Uterus (tissue), 4 donors: ENCODE data around the gene PTBP2. TPM values are rescaled to one million over a fixed set of nuclear protein-coding genes. Genes with fewer than 3 reads are reported as not detected.

Experiments
- DNase-seq, 2 donors: peaks; one replicate each; pipeline ENCODE4 v3.0.0-alpha.2; 2019 to 2020
- H3K27ac ChIP-seq, 2 donors: fragments of 200-600 bp; sonication (generic); 1 replicate in 1 of 2; 2 replicates in 1 of 2; pipeline ENCODE4 v1.5.1; 2016 to 2018
- H3K27me3 ChIP-seq, 2 donors: fragments of 200-600 bp; sonication (generic); one replicate each; pipeline ENCODE4 v1.5.1; 2018 to 2019; ENCODE audit warnings: control low read depth in 1 of 2
- H3K36me3 ChIP-seq, 2 donors: fragments of 200-600 bp; sonication (generic); one replicate each; pipeline ENCODE4 v1.5.1; 2019; ENCODE audit warnings: control low read depth in 1 of 2
- H3K4me1 ChIP-seq, 2 donors: fragments of 200-600 bp; sonication (generic); one replicate each; pipeline ENCODE4 v1.5.1; 2018 to 2019; ENCODE audit warnings: control low read depth in 1 of 2
- H3K4me3 ChIP-seq, 2 donors: fragments of 200-600 bp; sonication (generic); 1 replicate in 1 of 2; 2 replicates in 1 of 2; pipeline ENCODE4 v1.5.1; 2018 to 2019; ENCODE audit warnings: mild to moderate bottlenecking in 1 of 2
- H3K9me3 ChIP-seq, 2 donors: fragments of 200-600 bp; sonication (generic); one replicate each; pipeline ENCODE4 v1.5.1; 2019; ENCODE audit warnings: control low read depth in 1 of 2
- CTCF ChIP-seq, 4 experiments: fragments of 200-600 bp in 2 of 4; fragments of 450-650 bp in 2 of 4; sonication (generic) in 2 of 4; IDR thresholded peaks; one replicate each; pipeline ENCODE4 v1.5.1; 2016 to 2019; ENCODE audit warnings: antibody characterized with exemption in 4 of 4, mild to moderate bottlenecking in 2 of 4, moderate library complexity in 1 of 4
- POLR2A ChIP-seq, 2 donors: fragments of 450-650 bp; IDR thresholded peaks; one replicate each; pipeline ENCODE4 v1.6.1; 2016; ENCODE audit warnings: antibody characterized with exemption in 2 of 2, mild to moderate bottlenecking in 1 of 2, moderate library complexity in 1 of 2
- intact Hi-C: fragments of 100-400 bp; cut with DNase I; formaldehyde crosslinking; loops from one replicate; pipeline ENCODE4 v1.15.1; 2023; ENCODE audit warnings: low total_unique reads
- total RNA-seq, 4 donors: library from RNA; depleted of rRNA in 3 of 4; stranded (reverse); fragments of >200 nt in 3 of 4; gene quantifications; one replicate each; pipeline versions ENCODE4 v1.1.0 to v1.2.4, GENCODE V29; 2014 to 2023
- donor health status: DM: yes; HTN: yes; CAD: no.

Gene PTBP2
- 100 to 1,000 TPM in 1 of 4 donors, 10 to 100 TPM in 3; 32.3 to 189 (median 57.5) TPM for total RNA-seq

- intact Hi-C loops: no loop called here
- no peaks in the 10 kb centered on the region for H3K27me3 ChIP-seq
- H3K4me3 ChIP-seq: peak within 1 kb of the TSS; percentile 79 to 88
- H3K9me3 ChIP-seq: no peaks in the 10 kb centered on the region
- DNase-seq: peak; percentile 75 to 81
- peak in 2 of 4 experiments; percentile 5 to 18 for TF ChIP-seq CTCF (IDR thresholded peaks at IDR 0.05)
- TF ChIP-seq POLR2A (IDR thresholded peaks at IDR 0.05): peak in 1 of 2 donors; percentile 61
- H3K4me1 ChIP-seq: no peaks in the 10 kb centered on the region
- H3K36me3 ChIP-seq: no peaks in the 10 kb centered on the region
- H3K27ac ChIP-seq: peak within 1 kb of the TSS; percentile 97 to 99
Measured at GRCh38 chr1:96721416-96722160, at the start of gene PTBP2. Gene PTBP2 (plus strand): TSS chr1:96721784. CDS start chr1:96721865, 81 bp downstream.

- H3K27me3 ChIP-seq: no peaks in the 10 kb centered on the region
- DNase-seq: no peak
- intact Hi-C loops: no loop called here
- no peaks in the 10 kb centered on the region for H3K4me1 ChIP-seq
- H3K27ac ChIP-seq: no peak overlapping the region
- no peaks in the 10 kb centered on the region for H3K9me3 ChIP-seq
- no peak for TF ChIP-seq CTCF (IDR thresholded peaks at IDR 0.05)
- no peak for TF ChIP-seq POLR2A (IDR thresholded peaks at IDR 0.05)
- H3K36me3 ChIP-seq: no peaks in the 10 kb centered on the region
- no peak overlapping the region for H3K4me3 ChIP-seq
Measured at GRCh38 chr1:96674915-96675314, 46.7 kb upstream of the PTBP2 start.

- H3K27me3 ChIP-seq: no peaks in the 10 kb centered on the region
- TF ChIP-seq POLR2A (IDR thresholded peaks at IDR 0.05) (no peak), CTCF (IDR thresholded peaks at IDR 0.05) (no peak)
- intact Hi-C loops: no loop called here
Measured at GRCh38 chr1:96682056-96682455, 39.5 kb upstream of the PTBP2 start.

GRCh38 chr1:96683931-96684330, 37.7 kb upstream of the PTBP2 start:
- H3K27ac ChIP-seq: no peak overlapping the region
- H3K9me3 ChIP-seq: no peaks in the 10 kb centered on the region
- H3K36me3 ChIP-seq: no peaks in the 10 kb centered on the region
- H3K4me1 ChIP-seq: no peaks in the 10 kb centered on the region
- no peaks in the 10 kb centered on the region for H3K27me3 ChIP-seq
- no peak for DNase-seq
- no peak overlapping the region for H3K4me3 ChIP-seq
- intact Hi-C loops: no loop called here
- TF ChIP-seq CTCF (IDR thresholded peaks at IDR 0.05) (no peak), POLR2A (IDR thresholded peaks at IDR 0.05) (no peak)

More at GRCh38 chr1:96682056-96682455, 39.5 kb upstream of the PTBP2 start:
- no peak for DNase-seq
- no peak overlapping the region for H3K4me3 ChIP-seq
- no peaks in the 10 kb centered on the region for H3K9me3 ChIP-seq
- no peak overlapping the region for H3K27ac ChIP-seq
- H3K36me3 ChIP-seq: no peaks in the 10 kb centered on the region
- no peaks in the 10 kb centered on the region for H3K4me1 ChIP-seq

GRCh38 chr1:96684744-96685143, 36.8 kb upstream of the PTBP2 start:
- Histone ChIP-seq H3K9me3 (no peaks in the 10 kb centered on the region), H3K4me1 (no peaks in the 10 kb centered on the region), H3K27me3 (no peaks in the 10 kb centered on the region), H3K4me3 (no peak overlapping the region), H3K27ac (peak overlapping the region; percentile 3 to 10), H3K36me3 (no peaks in the 10 kb centered on the region)
- intact Hi-C loops: no loop called here
- TF ChIP-seq POLR2A (IDR thresholded peaks at IDR 0.05) (no peak), CTCF (IDR thresholded peaks at IDR 0.05) (no peak)
- no peak for DNase-seq
